ENCODE data around the gene ABHD17C.

DNA sequence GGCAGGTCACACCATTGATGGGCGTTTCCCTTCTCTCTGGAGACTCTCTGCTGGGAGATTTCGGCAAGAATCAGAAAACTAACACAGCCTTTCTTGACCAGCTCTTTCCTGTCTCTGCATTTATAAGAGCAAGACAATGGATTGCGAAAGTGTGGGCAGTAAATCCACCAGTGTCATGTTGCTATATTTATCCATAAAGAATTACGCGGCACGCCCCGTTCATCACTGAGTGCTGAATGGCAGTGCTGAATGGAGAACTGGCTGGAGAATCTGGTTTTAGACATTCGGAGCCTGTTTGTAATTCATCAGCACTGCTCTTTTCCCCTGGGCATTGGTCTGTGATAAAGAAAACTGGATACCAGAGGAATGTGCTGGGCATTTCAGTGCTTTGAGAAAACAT lies 82.0 kb downstream of the ABHD17C start:
- TF ChIP-seq EZH2 (IDR thresholded peaks at IDR 0.05) (no peak), POLR2AphosphoS5 (IDR thresholded peaks at IDR 0.05; ENCODE audit: borderline replicate concordance, low read depth, low read length) (no peak)

Data from SK-N-MC (cell line).